Measurements from ENCODE around the gene RPS28.
A peak's percentile ranks its signal among the peaks of the same experiment; 100 is the strongest.
"Not testable (repeated sequence)": the region's sequence is repeated elsewhere in the genome, so short reads cannot be mapped to it uniquely, and the experiment has no call there.

RPS28 gene

DNA sequence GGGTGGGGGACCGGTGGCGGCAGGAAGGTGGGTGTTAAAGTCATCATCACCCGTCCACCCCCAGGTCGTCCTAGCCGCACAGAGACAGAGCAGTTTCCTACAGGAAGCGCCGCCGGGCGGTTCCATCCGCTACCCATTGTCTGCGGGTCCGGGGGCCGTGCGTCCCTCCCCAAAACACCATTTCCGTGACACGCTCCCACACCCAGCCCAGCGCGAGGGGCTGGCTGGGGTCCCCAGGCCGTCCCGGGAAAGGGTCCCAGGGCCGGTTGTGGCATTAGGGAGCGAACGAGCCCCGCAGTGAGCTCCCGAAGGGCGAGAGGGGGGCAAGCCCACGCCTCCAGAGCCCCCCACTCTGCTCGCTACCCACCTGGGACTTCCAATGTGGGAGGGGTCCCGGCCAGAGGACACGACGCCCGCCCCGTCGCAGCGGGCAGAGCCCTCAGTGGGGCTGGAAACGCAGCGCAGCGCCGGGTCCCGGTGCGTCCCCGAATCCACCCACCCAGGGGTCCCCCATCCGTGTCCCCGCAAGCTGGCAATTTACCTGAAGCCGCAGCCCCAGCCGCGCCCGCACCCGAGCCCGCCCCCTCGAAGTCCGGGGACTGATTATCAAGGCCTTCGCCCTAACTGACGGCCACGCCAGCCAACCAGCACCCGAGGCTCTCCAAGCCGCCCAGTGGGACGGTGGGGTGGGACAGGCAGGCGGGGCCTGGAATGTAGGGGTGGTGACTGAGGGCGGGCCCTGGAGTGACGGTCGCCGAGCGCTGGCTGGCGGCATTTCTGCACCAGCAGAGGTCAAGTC is 21.6 kb downstream of the RPS28 start, which contains the start of gene KANK3:
KANK3 (minus strand) TSS at position 579 of the 799 bp plus-strand sequence. CDS start 5,434 bp downstream, outside the sequence.
- peak; percentile 90 for DNase-seq

DNA sequence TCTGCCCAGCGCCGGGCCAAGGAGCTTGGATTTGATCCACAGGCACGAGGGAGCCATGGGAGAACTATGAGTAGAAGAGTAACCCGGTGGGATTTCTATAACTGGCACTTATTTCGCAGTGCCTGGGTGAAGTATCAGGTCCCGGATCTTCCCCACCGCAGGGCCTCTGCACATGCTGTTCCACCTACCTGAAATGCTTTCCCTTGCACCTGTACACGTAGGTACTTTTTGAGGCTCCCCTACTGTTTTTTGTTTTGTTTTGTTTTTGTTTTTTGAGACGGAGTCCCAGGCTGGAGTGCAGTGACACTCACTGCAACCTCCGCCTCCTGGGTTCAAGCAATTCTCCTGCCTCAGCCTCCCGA is 22.2 kb downstream of the RPS28 start:
- no peak for DNase-seq

DNA sequence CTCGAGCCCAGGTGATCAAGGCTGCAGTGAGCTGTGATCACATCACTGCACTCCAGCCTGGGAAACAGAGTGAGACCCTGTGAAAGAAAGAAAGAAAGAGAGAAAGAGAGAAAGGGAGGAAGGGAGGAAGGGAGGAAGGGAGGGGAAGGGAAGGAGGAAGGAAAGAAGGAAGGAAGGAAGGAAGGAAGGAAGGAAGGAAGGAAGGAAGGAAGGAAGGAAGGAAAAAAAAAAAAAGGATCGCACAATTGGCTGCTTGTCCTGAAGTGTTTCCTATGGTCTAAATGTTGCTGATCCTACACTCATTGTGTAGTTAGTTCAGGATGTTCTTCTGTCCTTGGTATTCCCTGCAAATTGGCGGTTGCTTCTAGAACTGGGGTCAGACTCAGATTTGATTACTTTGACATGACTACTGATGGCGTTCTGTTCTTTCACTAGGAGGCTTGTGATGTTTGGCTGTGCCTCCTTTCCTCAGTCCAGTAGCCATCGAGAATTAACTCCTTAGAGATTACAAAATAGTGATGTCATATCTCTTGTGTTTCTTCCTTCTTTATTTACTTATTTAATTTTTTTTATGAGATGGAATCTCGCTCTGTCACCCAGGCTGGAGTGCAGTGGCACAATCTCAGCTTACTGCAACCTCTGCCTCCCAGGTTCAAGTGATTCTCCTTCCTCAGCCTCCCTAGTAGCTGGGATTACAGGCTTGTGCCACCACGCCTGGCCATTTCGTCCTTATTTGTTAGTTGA is 28.5 kb downstream of the RPS28 start:
- not testable (repeated sequence) for DNase-seq

DNA sequence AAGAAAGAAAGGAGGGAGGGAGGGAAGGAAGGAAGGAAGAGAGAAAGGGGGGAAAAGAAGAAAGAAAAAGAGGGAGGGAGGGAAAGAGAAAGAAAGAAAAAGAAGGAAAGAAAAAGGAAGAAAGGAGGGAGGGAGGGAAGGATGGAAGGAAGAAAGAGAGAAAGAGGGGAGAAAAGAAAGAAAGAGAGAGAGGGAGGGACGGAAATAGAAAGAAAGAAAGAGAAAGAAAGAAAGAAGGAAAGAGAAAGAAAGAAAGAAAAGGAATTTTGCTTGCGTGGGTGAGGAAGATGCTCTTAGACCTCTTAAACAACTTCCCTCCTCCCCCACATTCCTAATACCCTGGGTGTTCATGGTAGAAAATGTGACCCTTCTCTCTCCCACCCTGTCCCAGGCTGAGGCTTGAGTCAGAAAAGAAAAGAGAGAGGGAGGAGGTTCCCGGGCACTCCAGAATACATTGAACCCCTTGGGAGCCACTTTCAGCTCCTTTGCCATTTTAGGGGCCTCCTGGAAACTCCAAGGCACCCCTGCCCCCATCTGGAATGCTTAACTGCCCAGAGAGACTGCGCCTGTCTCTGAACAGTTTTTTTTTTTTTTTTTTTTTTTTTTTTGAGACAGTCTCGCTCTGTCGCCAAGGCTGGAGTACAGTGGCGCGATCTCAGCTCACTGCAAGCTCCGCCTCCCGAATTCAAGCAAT is 31.0 kb downstream of the RPS28 start:
- DNase-seq, result no peak

DNA sequence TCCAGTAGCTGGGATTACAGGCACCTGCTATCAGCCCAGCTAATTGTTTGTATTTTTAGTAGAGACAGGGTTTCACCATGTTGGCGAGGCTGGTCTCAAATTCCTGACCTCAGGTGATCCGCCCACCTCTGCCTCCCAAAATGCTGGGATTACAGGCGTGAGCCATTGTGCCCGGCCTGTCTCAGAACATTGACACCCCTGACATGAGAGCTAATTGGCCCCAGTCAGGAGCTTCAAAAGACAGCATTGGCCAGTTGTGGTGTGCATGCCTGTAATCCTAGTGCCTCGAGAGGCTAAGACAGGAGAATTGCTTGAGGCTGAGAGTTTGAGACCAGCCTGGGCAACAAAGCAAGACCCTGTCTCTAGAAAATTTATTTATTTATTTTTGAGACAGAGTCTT is 31.5 kb downstream of the RPS28 start:
- DNase-seq, result not testable (repeated sequence)

DNA sequence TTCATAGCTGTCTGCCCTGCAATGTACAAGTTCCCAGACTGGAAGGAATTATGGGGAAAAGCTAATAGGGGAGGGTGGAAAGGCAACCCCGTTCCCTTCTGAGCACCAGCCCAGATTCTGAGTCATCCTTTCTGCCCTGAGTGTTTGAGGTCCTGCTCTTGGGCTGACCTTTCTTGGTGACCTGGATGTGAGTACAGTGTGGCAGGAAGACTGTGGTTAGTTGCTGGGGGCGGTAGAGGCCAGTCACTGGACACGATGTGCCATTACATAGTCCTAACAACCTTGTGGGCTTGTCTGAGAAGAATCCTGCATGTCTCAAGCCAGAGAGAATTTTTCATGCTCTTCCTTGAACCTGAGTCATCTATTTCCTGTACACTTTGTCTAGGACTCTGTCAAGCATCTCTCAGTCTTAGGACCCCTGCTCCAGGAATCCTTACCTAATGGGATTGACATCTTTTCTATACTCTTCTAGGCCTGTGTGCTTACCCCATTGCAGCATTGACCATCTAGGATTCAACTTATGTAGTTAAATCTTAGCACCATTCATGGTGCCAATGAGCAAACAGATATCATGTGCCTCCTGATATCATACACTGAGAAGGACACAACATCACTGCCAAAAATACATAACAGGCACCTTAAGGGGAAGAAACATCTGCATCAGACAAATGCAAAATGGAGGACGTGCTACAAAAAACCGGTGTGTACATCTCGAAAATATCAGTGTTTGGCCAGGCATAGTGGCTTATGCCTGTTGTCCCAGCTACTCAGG is 34.5 kb downstream of the RPS28 start:
- DNase-seq, result no peak

DNA sequence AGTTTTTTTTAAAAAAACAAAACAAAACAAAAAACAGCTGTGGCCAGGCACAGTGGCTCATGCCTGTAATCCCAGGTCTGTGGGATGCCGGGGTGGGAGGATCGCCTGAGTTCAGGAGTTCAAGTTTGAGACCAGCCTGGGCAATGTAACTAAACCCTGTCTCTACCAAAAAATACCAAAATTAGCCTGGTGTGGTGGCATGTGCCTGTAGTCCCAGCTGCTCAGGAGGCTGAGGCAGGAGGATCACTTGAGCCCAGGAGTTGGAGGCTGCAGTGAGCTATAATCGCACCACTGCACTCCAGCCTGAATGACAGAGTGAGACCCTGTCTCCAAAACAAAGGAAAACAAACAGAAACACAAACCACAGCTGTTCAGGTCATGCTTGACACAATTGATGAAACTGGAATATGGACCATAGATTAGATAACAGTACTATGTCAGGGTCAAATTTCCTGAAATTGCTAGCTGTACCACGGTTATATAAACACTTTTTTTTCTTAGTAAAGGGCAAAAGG is 35.8 kb downstream of the RPS28 start:
- no peak for DNase-seq

DNA sequence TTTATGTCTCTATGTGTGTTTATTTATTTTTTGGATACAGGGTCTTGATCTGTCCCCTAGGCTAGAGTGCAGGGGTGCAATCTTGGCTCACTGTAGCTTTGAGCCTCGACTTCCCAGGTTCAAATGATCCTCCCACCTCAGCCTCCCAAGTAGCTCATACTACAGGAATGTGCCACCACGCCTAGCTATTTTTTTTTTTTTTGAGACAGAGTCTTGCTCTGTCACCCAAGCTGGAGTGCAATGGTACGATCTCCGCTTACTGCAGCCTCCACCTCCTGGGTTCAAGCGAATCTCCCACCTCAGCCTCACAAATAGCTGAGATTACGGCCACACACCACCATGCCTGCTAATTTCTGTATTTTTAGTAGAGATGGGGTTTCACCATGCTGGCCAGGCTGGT is 37.7 kb downstream of the RPS28 start:
- DNase-seq, result no peak

DNA sequence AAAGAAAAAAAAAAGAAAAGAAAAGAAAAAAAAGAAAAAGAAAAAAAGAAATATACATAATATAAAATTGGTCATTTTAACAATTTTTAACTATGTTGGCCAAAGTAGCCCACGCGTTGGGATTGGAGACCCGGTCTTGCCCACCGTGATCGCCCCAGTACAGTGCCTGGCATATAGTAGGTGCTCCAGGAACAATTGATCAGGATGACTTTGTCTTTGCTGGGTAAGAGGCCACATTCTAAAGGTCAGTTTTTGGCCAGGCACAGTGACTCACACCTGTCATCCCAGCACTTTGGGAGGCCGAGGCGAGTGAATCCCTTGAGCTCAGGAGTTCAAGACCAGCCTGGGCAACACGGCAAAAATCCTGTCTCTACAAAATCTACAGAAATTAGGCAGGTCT is 38.9 kb downstream of the RPS28 start:
- DNase-seq, result no peak

DNA sequence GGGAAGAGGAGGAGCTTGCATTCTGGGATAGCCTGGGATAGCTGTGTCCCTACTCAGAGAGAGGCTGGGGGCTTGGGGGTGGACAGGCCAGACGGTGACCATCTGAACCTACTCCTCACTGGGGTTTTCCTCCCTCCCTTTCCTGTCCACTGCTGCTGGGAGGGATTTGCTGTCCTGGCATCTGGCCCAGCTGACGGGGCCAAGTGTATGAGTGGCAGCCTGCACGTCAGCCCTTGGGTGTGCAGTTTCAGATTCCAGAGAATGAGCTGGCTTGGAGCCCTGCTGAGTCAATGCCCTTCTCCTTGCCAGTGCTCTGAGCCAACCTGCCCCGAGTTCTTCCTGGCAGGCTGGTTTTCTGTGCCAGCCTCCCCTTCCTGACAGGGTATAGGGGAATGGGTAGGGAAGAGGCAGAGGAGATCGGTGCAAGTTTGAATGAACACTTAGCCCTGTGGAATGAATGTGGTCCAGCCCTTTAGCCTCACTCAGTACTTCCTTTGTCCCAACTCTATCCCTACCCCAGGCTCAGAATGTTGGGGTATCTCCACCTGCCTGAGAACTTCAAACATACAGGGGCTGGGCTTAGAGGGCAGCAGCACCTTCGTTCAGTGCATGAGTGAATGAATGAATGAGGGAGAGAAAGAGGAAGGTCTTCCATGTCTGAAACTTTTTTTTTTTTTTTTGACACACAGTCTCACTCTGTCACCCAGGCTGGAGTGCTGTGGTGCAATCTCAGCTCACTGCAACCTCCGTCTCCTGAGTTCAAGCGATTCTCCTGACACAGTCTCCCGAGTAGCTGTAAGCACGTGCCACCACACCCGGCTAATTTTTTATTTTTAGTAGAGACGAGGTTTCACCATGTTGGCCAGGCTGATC is 40.9 kb downstream of the RPS28 start:
- no peak for DNase-seq

DNA sequence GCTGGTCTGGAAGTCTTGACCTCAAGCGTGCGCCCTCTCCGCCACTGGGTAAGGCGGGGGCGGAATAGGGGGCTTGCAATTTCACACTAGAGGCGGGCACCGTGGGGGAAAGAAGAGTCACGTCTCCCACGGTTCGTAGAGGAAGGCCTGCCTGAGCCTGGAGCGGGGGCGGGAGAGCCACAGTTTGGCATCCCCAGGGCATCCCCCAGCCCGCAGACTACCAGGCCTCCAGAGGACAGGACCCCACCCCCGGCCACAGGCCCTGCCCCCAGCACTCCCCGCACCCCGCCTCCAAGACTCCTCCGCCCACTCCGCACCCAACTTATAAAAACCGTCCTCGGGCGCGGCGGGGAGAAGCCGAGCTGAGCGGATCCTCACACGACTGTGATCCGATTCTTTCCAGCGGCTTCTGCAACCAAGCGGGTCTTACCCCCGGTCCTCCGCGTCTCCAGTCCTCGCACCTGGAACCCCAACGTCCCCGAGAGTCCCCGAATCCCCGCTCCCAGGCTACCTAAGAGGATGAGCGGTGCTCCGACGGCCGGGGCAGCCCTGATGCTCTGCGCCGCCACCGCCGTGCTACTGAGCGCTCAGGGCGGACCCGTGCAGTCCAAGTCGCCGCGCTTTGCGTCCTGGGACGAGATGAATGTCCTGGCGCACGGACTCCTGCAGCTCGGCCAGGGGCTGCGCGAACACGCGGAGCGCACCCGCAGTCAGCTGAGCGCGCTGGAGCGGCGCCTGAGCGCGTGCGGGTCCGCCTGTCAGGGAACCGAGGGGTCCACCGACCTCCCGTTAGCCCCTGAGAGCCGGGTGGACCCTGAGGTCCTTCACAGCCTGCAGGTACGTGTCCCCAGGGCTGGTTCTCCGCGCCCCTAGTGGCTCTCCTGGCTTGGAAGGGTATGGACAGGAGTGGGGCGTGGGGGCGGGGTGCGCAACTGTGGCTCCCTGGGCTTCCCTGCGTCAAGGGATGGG is 42.8 kb downstream of the RPS28 start, which contains the start of gene ANGPTL4:
ANGPTL4 (plus strand) TSS at position 353 of the 969 bp plus-strand sequence; CDS start at position 520, 167 bp downstream.
- DNase-seq, result peak; percentile 53 to 71

DNA sequence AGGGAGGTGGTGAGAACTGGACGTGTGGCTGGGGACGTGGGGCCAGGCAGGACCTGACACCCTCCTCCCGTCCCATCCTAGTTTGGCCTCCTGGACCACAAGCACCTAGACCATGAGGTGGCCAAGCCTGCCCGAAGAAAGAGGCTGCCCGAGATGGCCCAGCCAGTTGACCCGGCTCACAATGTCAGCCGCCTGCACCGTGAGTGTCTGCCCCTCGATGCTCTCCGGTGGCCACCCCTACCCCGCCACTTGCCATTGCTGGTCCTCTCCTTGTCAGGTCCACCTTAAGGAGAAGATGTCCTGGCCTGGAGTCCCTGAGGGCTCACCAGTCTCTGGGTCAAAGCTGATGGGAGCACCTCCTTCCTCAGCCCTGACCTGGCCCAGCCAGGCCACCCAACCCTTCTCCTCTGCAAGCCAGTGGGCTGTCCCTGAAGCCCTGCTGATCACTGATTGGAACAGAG is 44.9 kb downstream of the RPS28 start:
- DNase-seq, result no peak

DNA sequence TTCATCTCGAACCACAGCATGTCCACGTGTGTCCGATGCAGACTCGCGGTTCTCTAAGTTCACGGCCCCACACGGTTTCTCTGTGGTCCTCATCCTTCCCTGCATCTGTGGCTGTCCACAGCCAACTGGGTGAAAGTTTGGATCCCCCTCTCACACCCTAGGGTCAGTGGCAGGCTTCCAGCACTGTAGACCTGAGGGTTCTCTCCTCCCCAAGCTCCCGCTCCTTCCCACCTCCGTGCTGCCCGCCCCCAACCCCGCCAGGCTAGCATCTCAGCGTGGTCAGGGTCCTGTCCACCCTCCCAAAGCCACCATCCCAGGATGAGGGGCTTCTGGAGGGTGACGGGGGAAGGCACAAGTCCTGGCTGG is 45.6 kb downstream of the RPS28 start:
- DNase-seq, result no peak

DNA sequence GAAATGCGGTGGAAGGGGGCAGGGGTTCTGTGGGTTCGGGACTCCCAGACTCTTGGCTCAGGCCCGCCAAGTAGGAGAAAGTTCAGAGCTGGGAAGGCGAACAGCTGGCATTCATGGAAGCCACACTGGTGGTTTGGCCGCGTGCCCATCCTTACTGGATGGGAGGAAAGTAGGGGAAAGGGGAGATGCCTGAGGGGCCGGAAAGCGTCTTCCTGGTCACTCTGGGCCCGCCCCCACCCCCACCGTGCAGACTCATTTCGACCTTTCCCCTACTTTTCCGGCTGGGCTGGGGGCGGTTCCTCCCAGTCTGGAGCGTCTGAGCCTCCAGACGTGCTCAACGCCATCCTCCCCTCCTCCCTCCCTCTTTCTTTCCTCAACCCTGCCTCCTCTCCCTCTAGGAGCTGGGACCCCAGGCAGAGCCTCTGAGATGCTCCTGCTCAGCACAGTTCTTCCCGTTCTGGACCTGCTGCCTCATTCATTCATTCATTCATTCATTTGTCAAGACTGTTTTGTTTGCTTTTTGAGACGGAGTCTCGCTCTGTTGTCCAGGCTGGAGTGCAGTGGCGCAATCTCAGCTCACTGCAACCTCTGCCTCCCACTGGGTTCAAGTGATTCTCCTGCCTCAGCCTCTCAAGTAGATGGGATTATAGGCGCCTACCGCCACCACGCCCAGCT is 46.2 kb downstream of the RPS28 start:
- DNase-seq, result no peak

DNA sequence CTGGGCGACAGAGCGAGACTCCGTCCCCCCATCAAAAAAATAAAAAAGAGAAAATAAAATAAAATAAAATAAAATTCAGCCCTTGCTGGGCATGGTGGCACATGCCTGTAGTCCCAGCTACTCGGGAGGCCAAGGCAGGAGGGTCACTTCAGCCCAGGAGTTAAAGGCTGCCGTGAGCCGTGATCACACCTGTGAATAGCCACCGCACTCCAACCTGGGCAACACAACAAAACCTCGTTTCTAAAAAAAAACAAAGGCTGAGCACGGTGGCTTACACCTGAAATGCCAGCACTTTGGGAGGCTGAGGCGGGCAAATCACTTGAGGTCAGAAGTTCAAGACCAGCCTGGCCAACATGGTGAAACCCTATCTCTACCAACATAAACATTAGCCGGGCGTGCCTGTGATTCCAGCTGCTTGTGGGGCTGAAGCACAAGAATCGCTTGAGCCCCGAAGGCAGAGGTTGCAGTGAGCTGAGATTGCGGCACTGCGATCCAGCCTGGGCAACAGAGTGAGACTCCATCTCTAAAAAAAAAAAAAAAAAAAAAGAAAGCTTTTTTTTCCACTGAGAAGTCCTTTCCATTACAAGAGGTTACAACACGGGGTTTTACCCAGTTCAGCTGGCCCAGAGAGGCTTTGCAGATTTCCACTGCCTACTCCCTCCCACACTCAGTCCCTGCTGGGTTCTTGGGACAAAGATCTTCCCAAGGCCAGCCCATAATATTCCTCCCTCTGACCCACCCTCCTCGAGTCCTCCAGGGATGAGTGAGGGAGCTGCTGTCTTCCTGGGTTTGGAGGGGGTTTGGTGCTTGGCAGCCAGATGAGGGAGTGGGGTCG is 49.1 kb downstream of the RPS28 start:
- no peak for DNase-seq

DNA sequence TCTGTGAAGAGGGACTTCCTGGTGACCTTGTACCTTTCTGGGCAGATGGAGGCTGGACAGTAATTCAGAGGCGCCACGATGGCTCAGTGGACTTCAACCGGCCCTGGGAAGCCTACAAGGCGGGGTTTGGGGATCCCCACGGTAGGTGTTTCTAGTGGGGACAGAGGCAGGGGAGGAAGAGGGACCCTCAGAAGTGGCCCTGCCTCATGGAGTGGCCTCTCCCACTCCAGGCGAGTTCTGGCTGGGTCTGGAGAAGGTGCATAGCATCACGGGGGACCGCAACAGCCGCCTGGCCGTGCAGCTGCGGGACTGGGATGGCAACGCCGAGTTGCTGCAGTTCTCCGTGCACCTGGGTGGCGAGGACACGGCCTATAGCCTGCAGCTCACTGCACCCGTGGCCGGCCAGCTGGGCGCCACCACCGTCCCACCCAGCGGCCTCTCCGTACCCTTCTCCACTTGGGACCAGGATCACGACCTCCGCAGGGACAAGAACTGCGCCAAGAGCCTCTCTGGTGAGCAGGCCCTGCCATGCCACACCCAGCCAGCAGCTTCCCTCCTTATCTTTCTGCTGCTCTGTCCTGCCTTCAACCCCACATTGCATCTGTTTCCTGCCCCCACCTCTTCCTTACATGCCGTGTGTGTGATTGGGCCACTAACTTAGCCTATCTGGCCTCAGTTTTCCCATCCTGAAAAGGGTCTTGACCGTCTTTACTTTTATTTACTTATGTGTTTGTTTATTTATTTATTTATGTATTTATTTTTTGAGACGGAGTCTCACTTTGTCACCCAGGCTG is 49.9 kb downstream of the RPS28 start:
- DNase-seq, result no peak

All from stimulated activated CD4-positive, alpha-beta T cell treated with anti-CD3 and anti-CD28 coated beads, Interleukin-4, amount 100 ng/mL, for 4 hours (primary cell).